ENCODE measurements around the gene ANTKMT. TPM values are rescaled to one million over a fixed set of nuclear protein-coding genes. Genes with fewer than 3 reads are reported as not detected.

ANTKMT gene
- total RNA-seq, 4 donors from 2014 or later = 23.5 to 46.2 (median 31.0) TPM

- Histone ChIP-seq H3K27ac (no peak within 1 kb of the TSS), H3K9me3 (no peaks in the 10 kb centered on the region), H3K4me3 (no peak within 1 kb of the TSS), H3K36me3 (no peaks in the 10 kb centered on the region), H3K4me1 (no peaks in the 10 kb centered on the region), H3K27me3 (peaks cover 57% of the 10 kb centered on the region)
- ATAC-seq = no peak
- 40 to 88% methylated on average over 1 to 10 of the region's 37 CpGs for WGBS, 2 donors (ENCODE audit: low coverage in 1 of 2)
- no peak for TF ChIP-seq POLR2AphosphoS5 (IDR thresholded peaks at IDR 0.05)
Measured at GRCh38 chr16:760545-761343, 39.8 kb downstream of the ANTKMT start, which contains the start of gene MSLN. Gene MSLN (plus strand): TSS chr16:760734. CDS start chr16:762681, 1,947 bp downstream.

GRCh38 chr16:761625-762513 is 40.9 kb downstream of the ANTKMT start:
- Histone ChIP-seq H3K4me1 (no peaks in the 10 kb centered on the region), H3K27ac (no peak overlapping the region), H3K4me3 (no peak overlapping the region), H3K27me3 (peaks cover 59% of the 10 kb centered on the region), H3K36me3 (no peaks in the 10 kb centered on the region), H3K9me3 (no peaks in the 10 kb centered on the region)
- no CpG with 5 or more reads among the region's 22 CpGs for WGBS, 2 donors (ENCODE audit: low coverage in 1 of 2)
- ATAC-seq = no peak
- TF ChIP-seq EP300 (IDR thresholded peaks at IDR 0.05) = no peak
- no peak for TF ChIP-seq POLR2A (IDR thresholded peaks at IDR 0.05)
- TF ChIP-seq CTCF (IDR thresholded peaks at IDR 0.05) = no peak
- TF ChIP-seq POLR2AphosphoS5 (IDR thresholded peaks at IDR 0.05) = no peak

- TF ChIP-seq POLR2A (IDR thresholded peaks at IDR 0.05) = no peak
- TF ChIP-seq EP300 (IDR thresholded peaks at IDR 0.05) = no peak
- TF ChIP-seq CTCF (IDR thresholded peaks at IDR 0.05) = no peak
- no peak for TF ChIP-seq POLR2AphosphoS5 (IDR thresholded peaks at IDR 0.05)
- no peaks in the 10 kb centered on the region for H3K36me3 ChIP-seq
- no peaks in the 10 kb centered on the region for H3K9me3 ChIP-seq
- peaks cover 61% of the 10 kb centered on the region for H3K27me3 ChIP-seq
- H3K4me1 ChIP-seq = no peaks in the 10 kb centered on the region
- 57% methylated on average over 4 of the region's 17 CpGs; no CpG with 5 or more reads in 1 of the 2 donors for WGBS, 2 donors (ENCODE audit: low coverage in 1 of 2)
- no peak overlapping the region for H3K27ac ChIP-seq
- no peak for ATAC-seq
- no peak overlapping the region for H3K4me3 ChIP-seq
Measured at GRCh38 chr16:762595-763268, 41.8 kb downstream of the ANTKMT start.

- H3K4me3 ChIP-seq = no peak overlapping the region
- no peak overlapping the region for H3K27ac ChIP-seq
- no peak for TF ChIP-seq POLR2A (IDR thresholded peaks at IDR 0.05)
- no peak for TF ChIP-seq POLR2AphosphoS5 (IDR thresholded peaks at IDR 0.05)
- TF ChIP-seq CTCF (IDR thresholded peaks at IDR 0.05) = no peak
- no peak for TF ChIP-seq EP300 (IDR thresholded peaks at IDR 0.05)
- WGBS, 2 donors (ENCODE audit: low coverage in 1 of 2) = no CpG with 5 or more reads among the region's 21 CpGs
- peaks cover 63% of the 10 kb centered on the region for H3K27me3 ChIP-seq
- ATAC-seq = no peak
- H3K9me3 ChIP-seq = no peaks in the 10 kb centered on the region
- no peaks in the 10 kb centered on the region for H3K4me1 ChIP-seq
- no peaks in the 10 kb centered on the region for H3K36me3 ChIP-seq
Measured at GRCh38 chr16:763369-764183, 42.6 kb downstream of the ANTKMT start.

All from gastroesophageal sphincter (tissue), 4 donors.